22Rv1 (cell line): ENCODE data around the gene CASK.

Source experiments
- H3K27ac ChIP-seq: fragments of 450-650 bp; 2 replicates; pipeline ENCODE4 v1.5.1; 2017
- ZFX ChIP-seq: fragments of 450-650 bp; IDR thresholded peaks from 2 replicates; pipeline ENCODE4 v1.6.1; 2017; ENCODE audit warnings: antibody characterized with exemption, borderline replicate concordance
- TF ChIP-seq, protein P1 (sequence below): fragments of 450-650 bp; IDR thresholded peaks from 2 replicates; pipeline ENCODE4 v1.5.1; 2017; ENCODE audit warnings: mild to moderate bottlenecking

The CASK gene

GRCh38 chrX:41802958-41803357 is 120.4 kb downstream of the CASK start:
- no peak for TF ChIP-seq ZFX
- TF ChIP-seq, protein P1, sequence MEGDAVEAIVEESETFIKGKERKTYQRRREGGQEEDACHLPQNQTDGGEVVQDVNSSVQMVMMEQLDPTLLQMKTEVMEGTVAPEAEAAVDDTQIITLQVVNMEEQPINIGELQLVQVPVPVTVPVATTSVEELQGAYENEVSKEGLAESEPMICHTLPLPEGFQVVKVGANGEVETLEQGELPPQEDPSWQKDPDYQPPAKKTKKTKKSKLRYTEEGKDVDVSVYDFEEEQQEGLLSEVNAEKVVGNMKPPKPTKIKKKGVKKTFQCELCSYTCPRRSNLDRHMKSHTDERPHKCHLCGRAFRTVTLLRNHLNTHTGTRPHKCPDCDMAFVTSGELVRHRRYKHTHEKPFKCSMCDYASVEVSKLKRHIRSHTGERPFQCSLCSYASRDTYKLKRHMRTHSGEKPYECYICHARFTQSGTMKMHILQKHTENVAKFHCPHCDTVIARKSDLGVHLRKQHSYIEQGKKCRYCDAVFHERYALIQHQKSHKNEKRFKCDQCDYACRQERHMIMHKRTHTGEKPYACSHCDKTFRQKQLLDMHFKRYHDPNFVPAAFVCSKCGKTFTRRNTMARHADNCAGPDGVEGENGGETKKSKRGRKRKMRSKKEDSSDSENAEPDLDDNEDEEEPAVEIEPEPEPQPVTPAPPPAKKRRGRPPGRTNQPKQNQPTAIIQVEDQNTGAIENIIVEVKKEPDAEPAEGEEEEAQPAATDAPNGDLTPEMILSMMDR = no peak
- no peak overlapping the region for H3K27ac ChIP-seq

- no peak for TF ChIP-seq ZFX
- TF ChIP-seq, protein P1 = no peak
- no peak overlapping the region for H3K27ac ChIP-seq
Measured at GRCh38 chrX:41799661-41800060, 123.7 kb downstream of the CASK start.

DNA sequence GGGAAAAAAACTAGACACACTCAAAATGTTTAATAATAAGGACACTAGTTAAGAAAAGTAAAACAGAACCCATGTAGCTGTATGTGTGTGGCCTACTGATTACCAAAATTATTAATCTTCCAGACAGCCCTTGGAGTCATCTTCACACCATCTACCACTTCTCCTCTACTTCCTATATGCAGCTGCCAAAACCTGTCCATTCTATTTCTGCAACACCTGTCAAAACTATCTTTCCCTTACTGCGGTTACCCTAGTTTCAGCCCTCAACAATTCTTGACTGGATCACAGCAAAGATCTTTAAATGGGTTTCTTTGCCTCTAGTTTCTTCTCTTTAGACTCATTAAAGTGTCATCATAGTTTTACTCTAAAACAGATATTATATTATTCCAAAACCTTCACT is 126.8 kb downstream of the CASK start:
- TF ChIP-seq ZFX = no peak
- TF ChIP-seq, protein P1 = no peak
- no peak overlapping the region for H3K27ac ChIP-seq

- no peak for TF ChIP-seq ZFX
- TF ChIP-seq, protein P1 = no peak
- H3K27ac ChIP-seq = no peak overlapping the region
Measured at GRCh38 chrX:41796046-41796445, 127.3 kb downstream of the CASK start.

DNA sequence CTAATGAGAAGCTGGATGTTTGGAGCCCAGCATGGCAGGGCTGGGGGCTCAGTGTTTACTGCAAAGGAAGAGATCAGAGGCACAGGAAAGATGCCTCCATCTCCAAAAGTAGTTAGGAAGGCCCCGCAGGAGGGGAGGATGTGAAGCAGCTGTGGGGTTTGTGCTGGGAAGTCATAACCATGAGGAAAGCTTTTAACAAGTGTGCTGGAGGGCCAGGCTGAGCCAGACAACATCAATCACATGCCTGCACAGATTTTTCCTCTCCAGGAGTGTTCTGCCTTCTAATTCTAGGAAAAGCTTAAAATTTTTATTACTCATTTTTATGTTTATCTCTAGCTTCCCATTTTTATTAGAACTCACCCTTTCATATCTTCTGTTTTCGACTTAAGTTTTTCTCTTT is 134.0 kb downstream of the CASK start:
- no peak for TF ChIP-seq ZFX
- TF ChIP-seq, protein P1 = no peak
- no peak overlapping the region for H3K27ac ChIP-seq

DNA sequence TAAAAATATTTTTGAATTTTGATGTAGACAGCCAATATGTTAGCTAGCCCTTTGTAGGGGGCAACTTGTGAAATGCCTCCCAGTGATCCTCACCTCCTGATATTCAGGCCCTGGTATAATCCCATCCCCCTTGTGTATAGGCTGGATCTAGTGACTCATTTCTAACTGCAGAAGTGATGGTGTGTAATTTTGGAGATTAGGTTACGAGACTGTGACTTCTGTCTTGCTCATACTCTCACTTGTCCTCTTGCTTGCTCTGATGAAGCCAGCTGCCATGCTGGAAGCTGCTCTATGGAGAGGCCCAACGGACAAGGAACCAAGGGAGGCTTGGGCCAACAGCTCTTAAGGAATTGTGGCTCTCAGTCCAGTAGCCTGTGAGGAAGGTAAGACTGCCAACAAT is 137.7 kb downstream of the CASK start:
- TF ChIP-seq, protein P1 = no peak
- no peak for TF ChIP-seq ZFX
- H3K27ac ChIP-seq = no peak overlapping the region

- TF ChIP-seq, protein P1 = peak; percentile 73
- TF ChIP-seq ZFX = no peak
- no peak overlapping the region for H3K27ac ChIP-seq
Measured at GRCh38 chrX:41781500-41781899, 141.9 kb downstream of the CASK start.
